ENCODE measurements around the gene CTTNBP2.

Gene CTTNBP2

GRCh38 chr7:117755136-117755535 is 118.1 kb downstream of the CTTNBP2 start:
- no peak overlapping the region for H3K4me3 Mint-ChIP-seq
- peak overlapping the region; percentile 73 for H3K27ac Mint-ChIP-seq
- H3K9me3 Mint-ChIP-seq, result peaks cover 10% of the 10 kb centered on the region
- H3K36me3 Mint-ChIP-seq (ENCODE audit: low read depth), result peaks cover 72% of the 10 kb centered on the region
- H3K27me3 Mint-ChIP-seq, result no peaks in the 10 kb centered on the region
- intact Hi-C loops (cut with micrococcal nuclease), result no loop called here
- H3K4me1 Mint-ChIP-seq (ENCODE audit: low read depth), result peaks cover 51% of the 10 kb centered on the region

- no peak overlapping the region for H3K4me3 Mint-ChIP-seq
- peaks cover 1% of the 10 kb centered on the region for H3K27me3 Mint-ChIP-seq
- H3K36me3 Mint-ChIP-seq (ENCODE audit: low read depth), result peaks cover 70% of the 10 kb centered on the region
- peaks cover 10% of the 10 kb centered on the region for H3K9me3 Mint-ChIP-seq
- peaks cover 55% of the 10 kb centered on the region for H3K4me1 Mint-ChIP-seq (ENCODE audit: low read depth)
- peak overlapping the region; percentile 77 for H3K27ac Mint-ChIP-seq
- intact Hi-C loops (cut with micrococcal nuclease), result loop anchor here (2.0 to 5.0 kb wide), 4 partner anchors 21 to 356 kb away; partner anchors contain the start of gene CTTNBP2
These were observed 121.5 kb downstream of the CTTNBP2 start for GRCh38 chr7:117751775-117752174.

GRCh38 chr7:117750612-117751563 is 122.4 kb downstream of the CTTNBP2 start:
- peaks cover 70% of the 10 kb centered on the region for H3K36me3 Mint-ChIP-seq (ENCODE audit: low read depth)
- H3K27ac Mint-ChIP-seq, result peak overlapping the region; percentile 77
- peaks cover 1% of the 10 kb centered on the region for H3K27me3 Mint-ChIP-seq
- H3K4me1 Mint-ChIP-seq (ENCODE audit: low read depth), result peaks cover 47% of the 10 kb centered on the region
- intact Hi-C loops (cut with micrococcal nuclease), result loop anchor here (5.0 kb wide), 3 partner anchors 51 to 356 kb away; partner anchors contain the start of gene CTTNBP2
- peaks cover 10% of the 10 kb centered on the region for H3K9me3 Mint-ChIP-seq
- no peak overlapping the region for H3K4me3 Mint-ChIP-seq

GRCh38 chr7:117741962-117742361 is 131.3 kb downstream of the CTTNBP2 start:
- peak overlapping the region; percentile 3 for H3K27ac Mint-ChIP-seq
- H3K27me3 Mint-ChIP-seq, result peaks cover 12% of the 10 kb centered on the region
- intact Hi-C loops (cut with micrococcal nuclease), result no loop called here
- peaks cover 16% of the 10 kb centered on the region for H3K4me1 Mint-ChIP-seq (ENCODE audit: low read depth)
- no peak overlapping the region for H3K4me3 Mint-ChIP-seq
- no peaks in the 10 kb centered on the region for H3K9me3 Mint-ChIP-seq
- H3K36me3 Mint-ChIP-seq (ENCODE audit: low read depth), result peaks cover 99% of the 10 kb centered on the region

- Mint-ChIP-seq H3K4me1 (ENCODE audit: low read depth) (peaks cover 16% of the 10 kb centered on the region), H3K4me3 (no peak overlapping the region)
These were observed 134.2 kb downstream of the CTTNBP2 start for GRCh38 chr7:117739085-117739484.

GRCh38 chr7:117737926-117738325 is 135.3 kb downstream of the CTTNBP2 start:
- peaks cover 97% of the 10 kb centered on the region for H3K36me3 Mint-ChIP-seq (ENCODE audit: low read depth)
- intact Hi-C loops (cut with micrococcal nuclease), result no loop called here
- H3K27me3 Mint-ChIP-seq, result peaks cover 10% of the 10 kb centered on the region
- no peak overlapping the region for H3K4me3 Mint-ChIP-seq
- H3K9me3 Mint-ChIP-seq, result no peaks in the 10 kb centered on the region
- no peak overlapping the region for H3K27ac Mint-ChIP-seq
- peaks cover 16% of the 10 kb centered on the region for H3K4me1 Mint-ChIP-seq (ENCODE audit: low read depth)

More at GRCh38 chr7:117739085-117739484, 134.2 kb downstream of the CTTNBP2 start:
- H3K9me3 Mint-ChIP-seq, result no peaks in the 10 kb centered on the region
- intact Hi-C loops (cut with micrococcal nuclease), result no loop called here
- peaks cover 10% of the 10 kb centered on the region for H3K27me3 Mint-ChIP-seq
- H3K36me3 Mint-ChIP-seq (ENCODE audit: low read depth), result peaks cover 96% of the 10 kb centered on the region
- no peak overlapping the region for H3K27ac Mint-ChIP-seq

- peak overlapping the region; percentile 83 for H3K27ac Mint-ChIP-seq
- intact Hi-C loops (cut with micrococcal nuclease), result loop anchor here (5.0 kb wide), 1 partner anchor 141 kb away; the partner anchor contains the start of gene CTTNBP2
- no peak overlapping the region for H3K4me3 Mint-ChIP-seq
- H3K36me3 Mint-ChIP-seq (ENCODE audit: low read depth), result peaks cover 73% of the 10 kb centered on the region
- H3K9me3 Mint-ChIP-seq, result no peaks in the 10 kb centered on the region
- peaks cover 40% of the 10 kb centered on the region for H3K4me1 Mint-ChIP-seq (ENCODE audit: low read depth)
- peaks cover 1% of the 10 kb centered on the region for H3K27me3 Mint-ChIP-seq
These were observed 141.8 kb downstream of the CTTNBP2 start for GRCh38 chr7:117731455-117731854.

GRCh38 chr7:117730390-117730789 is 142.9 kb downstream of the CTTNBP2 start:
- peak overlapping the region; percentile 83 for H3K27ac Mint-ChIP-seq
- H3K27me3 Mint-ChIP-seq, result peaks cover 4% of the 10 kb centered on the region
- no peak overlapping the region for H3K4me3 Mint-ChIP-seq
- no peaks in the 10 kb centered on the region for H3K9me3 Mint-ChIP-seq
- H3K36me3 Mint-ChIP-seq (ENCODE audit: low read depth), result peaks cover 73% of the 10 kb centered on the region
- peaks cover 40% of the 10 kb centered on the region for H3K4me1 Mint-ChIP-seq (ENCODE audit: low read depth)
- intact Hi-C loops (cut with micrococcal nuclease), result loop anchor here (5.0 kb wide), 1 partner anchor 142 kb away; the partner anchor contains the start of gene CTTNBP2

GRCh38 chr7:117728890-117729624 is 144.2 kb downstream of the CTTNBP2 start:
- peaks cover 40% of the 10 kb centered on the region for H3K4me1 Mint-ChIP-seq (ENCODE audit: low read depth)
- intact Hi-C loops (cut with micrococcal nuclease), result loop anchor here (1.0 to 10.0 kb wide), 3 partner anchors 44 to 456 kb away; partner anchors contain the start of gene LSM8
- H3K4me3 Mint-ChIP-seq, result peak overlapping the region; percentile 2
- no peaks in the 10 kb centered on the region for H3K9me3 Mint-ChIP-seq
- peak overlapping the region; percentile 83 for H3K27ac Mint-ChIP-seq
- H3K27me3 Mint-ChIP-seq, result peaks cover 4% of the 10 kb centered on the region
- H3K36me3 Mint-ChIP-seq (ENCODE audit: low read depth), result peaks cover 73% of the 10 kb centered on the region

- no peak overlapping the region for H3K4me3 Mint-ChIP-seq
- intact Hi-C loops (cut with micrococcal nuclease), result loop anchor here (5.0 to 10.0 kb wide), 2 partner anchors 67 to 460 kb away; partner anchors contain the start of gene LSM8
- H3K9me3 Mint-ChIP-seq, result no peaks in the 10 kb centered on the region
- no peak overlapping the region for H3K27ac Mint-ChIP-seq
- H3K36me3 Mint-ChIP-seq (ENCODE audit: low read depth), result peaks cover 71% of the 10 kb centered on the region
- peaks cover 21% of the 10 kb centered on the region for H3K4me1 Mint-ChIP-seq (ENCODE audit: low read depth)
- peaks cover 4% of the 10 kb centered on the region for H3K27me3 Mint-ChIP-seq
These were observed 148.3 kb downstream of the CTTNBP2 start for GRCh38 chr7:117724898-117725297.

GRCh38 chr7:117719377-117719776 is 153.9 kb downstream of the CTTNBP2 start:
- no peaks in the 10 kb centered on the region for H3K9me3 Mint-ChIP-seq
- intact Hi-C loops (cut with micrococcal nuclease), result no loop called here

GRCh38 chr7:117718116-117718835 is 155.0 kb downstream of the CTTNBP2 start:
- H3K4me3 Mint-ChIP-seq, result no peak overlapping the region
- peaks cover 6% of the 10 kb centered on the region for H3K27me3 Mint-ChIP-seq
- H3K4me1 Mint-ChIP-seq (ENCODE audit: low read depth), result peaks cover 20% of the 10 kb centered on the region
- no peak overlapping the region for H3K27ac Mint-ChIP-seq
- H3K9me3 Mint-ChIP-seq, result no peaks in the 10 kb centered on the region
- peaks cover 88% of the 10 kb centered on the region for H3K36me3 Mint-ChIP-seq (ENCODE audit: low read depth)
- intact Hi-C loops (cut with micrococcal nuclease), result no loop called here

More at GRCh38 chr7:117719377-117719776, 153.9 kb downstream of the CTTNBP2 start:
- Mint-ChIP-seq H3K27ac (no peak overlapping the region), H3K27me3 (peaks cover 5% of the 10 kb centered on the region), H3K36me3 (ENCODE audit: low read depth) (peaks cover 86% of the 10 kb centered on the region), H3K4me1 (ENCODE audit: low read depth) (peaks cover 9% of the 10 kb centered on the region), H3K4me3 (no peak overlapping the region)

- intact Hi-C loops (cut with micrococcal nuclease), result no loop called here
- H3K4me1 Mint-ChIP-seq (ENCODE audit: low read depth), result peaks cover 20% of the 10 kb centered on the region
These were observed 155.9 kb downstream of the CTTNBP2 start for GRCh38 chr7:117717357-117717756.

More at GRCh38 chr7:117717357-117717756, 155.9 kb downstream of the CTTNBP2 start:
- Mint-ChIP-seq H3K36me3 (ENCODE audit: low read depth) (peaks cover 91% of the 10 kb centered on the region), H3K4me3 (no peak overlapping the region), H3K9me3 (no peaks in the 10 kb centered on the region), H3K27ac (no peak overlapping the region), H3K27me3 (peaks cover 6% of the 10 kb centered on the region)
